ENCODE data around the gene KRTAP1-4. TPM values are rescaled to one million over a fixed set of nuclear protein-coding genes. Genes with fewer than 3 reads are reported as not detected.
A peak's percentile ranks its signal among the peaks of the same experiment; 100 is the strongest.

Gene KRTAP1-4
- total and polyA plus RNA-seq, 8 donors, result not detected

- H3K36me3 ChIP-seq, result no peaks in the 10 kb centered on the region
- H3K4me3 ChIP-seq, result no peak overlapping the region
- no peaks in the 10 kb centered on the region for H3K4me1 ChIP-seq
- H3K27ac ChIP-seq, result no peak overlapping the region
- no peaks in the 10 kb centered on the region for H3K9me3 ChIP-seq
- no peaks in the 10 kb centered on the region for H3K27me3 ChIP-seq
- DNase-seq (no peak), ATAC-seq (no peak)
- intact Hi-C loops (cut with DNase I), result no loop called here
- TF ChIP-seq, protein P1, sequence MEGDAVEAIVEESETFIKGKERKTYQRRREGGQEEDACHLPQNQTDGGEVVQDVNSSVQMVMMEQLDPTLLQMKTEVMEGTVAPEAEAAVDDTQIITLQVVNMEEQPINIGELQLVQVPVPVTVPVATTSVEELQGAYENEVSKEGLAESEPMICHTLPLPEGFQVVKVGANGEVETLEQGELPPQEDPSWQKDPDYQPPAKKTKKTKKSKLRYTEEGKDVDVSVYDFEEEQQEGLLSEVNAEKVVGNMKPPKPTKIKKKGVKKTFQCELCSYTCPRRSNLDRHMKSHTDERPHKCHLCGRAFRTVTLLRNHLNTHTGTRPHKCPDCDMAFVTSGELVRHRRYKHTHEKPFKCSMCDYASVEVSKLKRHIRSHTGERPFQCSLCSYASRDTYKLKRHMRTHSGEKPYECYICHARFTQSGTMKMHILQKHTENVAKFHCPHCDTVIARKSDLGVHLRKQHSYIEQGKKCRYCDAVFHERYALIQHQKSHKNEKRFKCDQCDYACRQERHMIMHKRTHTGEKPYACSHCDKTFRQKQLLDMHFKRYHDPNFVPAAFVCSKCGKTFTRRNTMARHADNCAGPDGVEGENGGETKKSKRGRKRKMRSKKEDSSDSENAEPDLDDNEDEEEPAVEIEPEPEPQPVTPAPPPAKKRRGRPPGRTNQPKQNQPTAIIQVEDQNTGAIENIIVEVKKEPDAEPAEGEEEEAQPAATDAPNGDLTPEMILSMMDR (IDR thresholded peaks at IDR 0.05), result no peak
These were observed 20.1 kb downstream of the KRTAP1-4 start for GRCh38 chr17:41009936-41010335.

- Histone ChIP-seq H3K4me3 (no peak overlapping the region), H3K27ac (no peak overlapping the region), H3K4me1 (no peaks in the 10 kb centered on the region), H3K9me3 (no peaks in the 10 kb centered on the region), H3K36me3 (no peaks in the 10 kb centered on the region), H3K27me3 (no peaks in the 10 kb centered on the region)
- TF ChIP-seq, protein P1 (IDR thresholded peaks at IDR 0.05), result no peak
- intact Hi-C loops (cut with DNase I), result no loop called here
- no peak for DNase-seq
- peak; percentile 93 for ATAC-seq
These were observed 20.7 kb downstream of the KRTAP1-4 start for GRCh38 chr17:41009301-41009760.

DNA sequence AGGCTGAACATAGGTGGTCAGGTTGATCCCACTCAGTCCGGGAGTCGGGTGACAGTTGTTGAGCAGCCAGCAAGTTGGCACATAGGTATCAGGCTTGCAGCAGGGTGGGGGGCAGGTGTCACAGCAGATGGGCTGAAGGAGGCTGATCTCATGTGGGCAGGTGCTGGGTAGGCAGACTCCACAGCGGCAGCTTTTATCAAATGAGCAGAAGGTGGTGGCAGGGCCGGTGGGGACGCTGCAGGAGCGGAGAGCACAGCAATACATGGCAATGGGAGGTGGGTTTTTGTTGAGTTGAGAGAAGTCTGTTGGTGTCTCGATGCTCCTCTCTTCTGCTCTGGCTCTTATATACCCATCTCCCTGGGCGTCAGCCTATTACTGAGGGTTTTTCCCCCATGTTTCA, 21.2 kb downstream of the KRTAP1-4 start, which contains the start of gene KRTAP3-1:
TSS of gene KRTAP3-1 (minus strand) at position 318 of the 400 bp plus-strand sequence. CDS start at position 264, 54 bp downstream.
- peak in 1 of 4 donors; percentile 53 for DNase-seq
- H3K27ac ChIP-seq, result no peak within 1 kb of the TSS
- no peaks in the 10 kb centered on the region for H3K4me1 ChIP-seq
- H3K27me3 ChIP-seq, result no peaks in the 10 kb centered on the region
- no peak within 1 kb of the TSS for H3K4me3 ChIP-seq
- no peaks in the 10 kb centered on the region for H3K36me3 ChIP-seq
- intact Hi-C loops (cut with DNase I), result no loop called here
- no peaks in the 10 kb centered on the region for H3K9me3 ChIP-seq
- ATAC-seq, result peak; percentile 19
- TF ChIP-seq, protein P1 (IDR thresholded peaks at IDR 0.05), result no peak

DNA sequence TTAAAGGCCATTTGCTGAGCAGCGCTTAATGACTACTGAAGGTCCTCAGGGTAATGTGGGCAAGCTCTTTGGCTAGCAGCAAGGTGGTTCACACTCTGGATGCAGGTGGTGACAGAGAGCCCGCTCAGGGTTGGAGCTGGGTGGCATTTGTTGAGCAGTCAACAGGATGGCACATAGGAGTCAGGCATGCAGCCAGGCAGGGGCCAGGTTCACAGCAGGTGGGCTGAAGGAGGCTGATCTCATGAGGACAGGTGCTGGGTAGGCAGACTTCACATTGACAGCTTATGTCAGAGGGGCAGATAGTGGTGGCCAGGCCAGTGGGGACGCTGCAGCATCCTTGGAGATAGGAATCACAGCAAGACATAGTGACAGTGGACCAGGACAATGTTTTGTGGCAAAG, 25.6 kb downstream of the KRTAP1-4 start:
- intact Hi-C loops (cut with DNase I), result no loop called here
- ATAC-seq (no peak), DNase-seq (no peak)
- peaks cover 0 to 6% of the 10 kb centered on the region in 2 donors for H3K27me3 ChIP-seq
- no peaks in the 10 kb centered on the region for H3K36me3 ChIP-seq
- no peak overlapping the region for H3K4me3 ChIP-seq
- H3K4me1 ChIP-seq, result no peaks in the 10 kb centered on the region
- H3K9me3 ChIP-seq, result no peaks in the 10 kb centered on the region
- H3K27ac ChIP-seq, result no peak overlapping the region
- TF ChIP-seq, protein P1 (IDR thresholded peaks at IDR 0.05), result no peak

DNA sequence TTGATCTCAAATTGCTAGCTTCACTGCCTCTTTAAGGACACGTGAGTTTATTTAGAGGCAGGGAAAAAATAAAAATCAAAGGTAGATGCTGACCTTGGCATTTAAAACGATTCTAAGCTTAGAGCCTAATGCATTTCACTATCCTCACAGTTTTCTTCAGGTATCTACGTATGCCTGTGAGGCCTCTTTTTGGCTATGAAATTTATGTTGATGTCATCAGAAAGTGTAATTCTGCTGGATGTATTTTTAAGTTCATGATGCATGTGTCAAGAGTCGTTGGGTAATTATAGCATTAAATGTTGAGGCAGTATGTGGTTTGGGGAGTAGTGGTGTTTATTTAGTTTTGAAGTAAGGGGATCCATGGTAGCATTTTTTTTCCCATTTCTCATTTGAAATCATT, 26.1 kb downstream of the KRTAP1-4 start:
- no peak overlapping the region for H3K27ac ChIP-seq
- no peak for ATAC-seq

More for the DNA sequence above, 26.1 kb downstream of the KRTAP1-4 start:
- intact Hi-C loops (cut with DNase I), result no loop called here
- Histone ChIP-seq H3K9me3 (no peaks in the 10 kb centered on the region), H3K4me1 (no peaks in the 10 kb centered on the region), H3K4me3 (no peak overlapping the region), H3K36me3 (no peaks in the 10 kb centered on the region), H3K27me3 (peaks cover 0 to 7% of the 10 kb centered on the region in 2 donors)
- no peak for DNase-seq
- TF ChIP-seq, protein P1 (IDR thresholded peaks at IDR 0.05), result no peak
